Measurements from ENCODE around the gene MKLN1. TPM values are rescaled to one million over a fixed set of nuclear protein-coding genes. Genes with fewer than 3 reads are reported as not detected.

Gene MKLN1
- total RNA-seq, 1 experiment from 2014 or later = 48.5 TPM

- no peak overlapping the region for H2AFZ ChIP-seq (ENCODE audit: low read depth, low read length, poor library complexity, severe bottlenecking)
- BruUV-seq (replicated peaks) = no TSS peak
- TF ChIP-seq ZBTB33 (IDR thresholded peaks at IDR 0.05; ENCODE audit: extremely low read depth, insufficient replicate concordance, low read length) = no peak
- no peak for TF ChIP-seq RAD21 (IDR thresholded peaks at IDR 0.05; ENCODE audit: low read depth)
- no peak for TF ChIP-seq SRF (IDR thresholded peaks at IDR 0.05; ENCODE audit: low read depth)
- TF ChIP-seq ZNF274 (IDR thresholded peaks at IDR 0.05; ENCODE audit: low read depth, low read length) = no peak
- TF ChIP-seq TCF7L2 (IDR thresholded peaks at IDR 0.05; ENCODE audit: borderline replicate concordance, extremely low read depth, insufficient read depth, insufficient read length) = no peak
- no peak for TF ChIP-seq ZFX (IDR thresholded peaks at IDR 0.05)
- no peak for TF ChIP-seq YY1 (IDR thresholded peaks at IDR 0.05; ENCODE audit: extremely low read depth, insufficient replicate concordance, low read depth, low read length)
- TF ChIP-seq JUND (IDR thresholded peaks at IDR 0.05) = no peak
- no peak for TF ChIP-seq POLR2AphosphoS5 (IDR thresholded peaks at IDR 0.05; ENCODE audit: low read depth, low read length)
- no peak for TF ChIP-seq FOSL1 (IDR thresholded peaks at IDR 0.05; ENCODE audit: low read depth)
- TF ChIP-seq, protein P1, sequence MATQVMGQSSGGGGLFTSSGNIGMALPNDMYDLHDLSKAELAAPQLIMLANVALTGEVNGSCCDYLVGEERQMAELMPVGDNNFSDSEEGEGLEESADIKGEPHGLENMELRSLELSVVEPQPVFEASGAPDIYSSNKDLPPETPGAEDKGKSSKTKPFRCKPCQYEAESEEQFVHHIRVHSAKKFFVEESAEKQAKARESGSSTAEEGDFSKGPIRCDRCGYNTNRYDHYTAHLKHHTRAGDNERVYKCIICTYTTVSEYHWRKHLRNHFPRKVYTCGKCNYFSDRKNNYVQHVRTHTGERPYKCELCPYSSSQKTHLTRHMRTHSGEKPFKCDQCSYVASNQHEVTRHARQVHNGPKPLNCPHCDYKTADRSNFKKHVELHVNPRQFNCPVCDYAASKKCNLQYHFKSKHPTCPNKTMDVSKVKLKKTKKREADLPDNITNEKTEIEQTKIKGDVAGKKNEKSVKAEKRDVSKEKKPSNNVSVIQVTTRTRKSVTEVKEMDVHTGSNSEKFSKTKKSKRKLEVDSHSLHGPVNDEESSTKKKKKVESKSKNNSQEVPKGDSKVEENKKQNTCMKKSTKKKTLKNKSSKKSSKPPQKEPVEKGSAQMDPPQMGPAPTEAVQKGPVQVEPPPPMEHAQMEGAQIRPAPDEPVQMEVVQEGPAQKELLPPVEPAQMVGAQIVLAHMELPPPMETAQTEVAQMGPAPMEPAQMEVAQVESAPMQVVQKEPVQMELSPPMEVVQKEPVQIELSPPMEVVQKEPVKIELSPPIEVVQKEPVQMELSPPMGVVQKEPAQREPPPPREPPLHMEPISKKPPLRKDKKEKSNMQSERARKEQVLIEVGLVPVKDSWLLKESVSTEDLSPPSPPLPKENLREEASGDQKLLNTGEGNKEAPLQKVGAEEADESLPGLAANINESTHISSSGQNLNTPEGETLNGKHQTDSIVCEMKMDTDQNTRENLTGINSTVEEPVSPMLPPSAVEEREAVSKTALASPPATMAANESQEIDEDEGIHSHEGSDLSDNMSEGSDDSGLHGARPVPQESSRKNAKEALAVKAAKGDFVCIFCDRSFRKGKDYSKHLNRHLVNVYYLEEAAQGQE (IDR thresholded peaks at IDR 0.05; ENCODE audit: low read depth) = no peak
- no peak for TF ChIP-seq EGR1 (IDR thresholded peaks at IDR 0.05; ENCODE audit: low read depth)
- no peak for TF ChIP-seq EZH2 (IDR thresholded peaks at IDR 0.05)
- no peak for TF ChIP-seq CEBPB (IDR thresholded peaks at IDR 0.05; ENCODE audit: low read depth)
- TF ChIP-seq, protein P2, sequence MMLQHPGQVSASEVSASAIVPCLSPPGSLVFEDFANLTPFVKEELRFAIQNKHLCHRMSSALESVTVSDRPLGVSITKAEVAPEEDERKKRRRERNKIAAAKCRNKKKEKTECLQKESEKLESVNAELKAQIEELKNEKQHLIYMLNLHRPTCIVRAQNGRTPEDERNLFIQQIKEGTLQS (IDR thresholded peaks at IDR 0.05) = no peak
- TF ChIP-seq POLR2A (IDR thresholded peaks at IDR 0.05; ENCODE audit: borderline replicate concordance, extremely low read depth, insufficient read depth, insufficient read length) = no peak
- no peak for TF ChIP-seq ELF1 (IDR thresholded peaks at IDR 0.05; ENCODE audit: borderline replicate concordance, low read depth)
- no peak for TF ChIP-seq MAX (IDR thresholded peaks at IDR 0.05)
- TF ChIP-seq SIN3A (IDR thresholded peaks at IDR 0.05; ENCODE audit: low read depth) = no peak
- TF ChIP-seq CBX3 (IDR thresholded peaks at IDR 0.05; ENCODE audit: low read depth) = no peak
- intact Hi-C loops (cut with micrococcal nuclease) = no loop called here
- no peak overlapping the region for H3K4me3 ChIP-seq (replicated peaks in 1 of 2; ENCODE audit: low read depth in 1 of 2, low read length in 2 of 2)
- ChIA-PET RAD21 (ENCODE audit: low non-redundant PET in 1 of 2, low total read pairs in 2 of 2, uncharacterized antibody in 2 of 2, unreplicated experiment in 2 of 2) (no interaction called here), CTCF (interaction anchor here (0.5 kb wide), 1 partner anchor 225 kb away, joined by 3 read pairs; no protein-coding TSS in a partner anchor), POLR2A (no interaction called here)
- H3K9me3 ChIP-seq (ENCODE audit: control insufficient read depth in 1 of 2, insufficient read depth in 1 of 2, low read depth in 1 of 2, low read length in 2 of 2) = no peaks in the 10 kb centered on the region
- peaks cover 0 to 6% of the 10 kb centered on the region in 2 experiments; a peak in 1 of 4 replicates for H3K4me1 ChIP-seq (ENCODE audit: control insufficient read depth in 1 of 2, insufficient read depth in 2 of 2, low read length in 2 of 2)
- H4K20me1 ChIP-seq (ENCODE audit: insufficient read depth) = no peaks in the 10 kb centered on the region
- no peaks in the 10 kb centered on the region for H3K9me2 ChIP-seq (ENCODE audit: insufficient read depth)
- no peak overlapping the region for H3K27ac ChIP-seq (ENCODE audit: low read depth, low read length)
- no peak overlapping the region for H3K9ac ChIP-seq (ENCODE audit: low read length)
- ATAC-seq (no peak), DNase-seq (ENCODE audit: low read depth, low spot score) (no peak)
- no peaks in the 10 kb centered on the region for H3K79me2 ChIP-seq (ENCODE audit: insufficient read depth, low read length)
- H3K4me2 ChIP-seq (ENCODE audit: low read length) = no peak overlapping the region
- H3K27me3 ChIP-seq (ENCODE audit: insufficient read depth, low read length) = no peaks in the 10 kb centered on the region
- H3K36me3 ChIP-seq (ENCODE audit: control insufficient read depth in 1 of 2, insufficient read depth in 2 of 2, low read length in 2 of 2) = no peaks in the 10 kb centered on the region
Measured at GRCh38 chr7:131294553-131294952, 33.1 kb upstream of the MKLN1 start.

Data from HCT116 (cell line).